ENCODE results near the gene MFAP2.

Gene MFAP2

DNA sequence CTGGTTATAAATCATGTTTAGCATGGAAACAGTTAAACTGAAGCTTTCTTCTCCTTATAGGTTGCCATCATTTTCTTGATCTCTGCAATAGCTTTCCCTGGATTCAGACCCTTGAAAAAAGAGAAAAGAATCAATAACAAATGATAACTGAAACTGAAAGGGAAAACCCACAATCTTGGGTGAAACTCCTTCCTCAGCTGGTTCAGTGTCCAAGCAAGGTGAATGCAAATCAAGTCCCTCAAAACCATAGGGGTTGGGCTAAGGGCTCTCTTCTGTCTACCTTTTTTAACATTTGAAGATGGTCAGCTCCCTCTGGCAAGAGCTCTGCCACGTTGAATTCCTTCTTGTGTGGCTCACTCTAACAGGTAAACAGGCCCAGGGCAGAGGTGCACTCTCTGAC lies 38.4 kb upstream of the MFAP2 start:
- Histone ChIP-seq H3K9me3 (ENCODE audit: control insufficient read depth, insufficient read depth, low read length) (no peaks in the 10 kb centered on the region), H3K4me1 (ENCODE audit: control insufficient read depth, insufficient read depth, low read length) (peaks cover 4% of the 10 kb centered on the region; the same call in 1 of the 2 replicates), H3K27me3 (ENCODE audit: control insufficient read depth, insufficient read depth, low read length) (no peaks in the 10 kb centered on the region), H3K36me3 (ENCODE audit: control insufficient read depth, insufficient read depth, low read length) (peaks cover 28% of the 10 kb centered on the region; the same call in 1 of the 2 replicates), H3K4me3 (ENCODE audit: low read length) (no peak overlapping the region), H3K27ac (ENCODE audit: low read length) (no peak overlapping the region)
- no peak for DNase-seq (ENCODE audit: low read depth, low spot score)
- WGBS (ENCODE audit: insufficient coverage, insufficient read length), result no CpG with 5 or more reads among the region's 1 CpG

- no peaks in the 10 kb centered on the region for H3K27me3 ChIP-seq (ENCODE audit: control insufficient read depth, insufficient read depth, low read length)
- H3K4me3 ChIP-seq (ENCODE audit: low read length), result no peak overlapping the region
- no peaks in the 10 kb centered on the region for H3K9me3 ChIP-seq (ENCODE audit: control insufficient read depth, insufficient read depth, low read length)
- H3K27ac ChIP-seq (ENCODE audit: low read length), result no peak overlapping the region
- no CpG with 5 or more reads among the region's 7 CpGs for WGBS (ENCODE audit: insufficient coverage, insufficient read length)
- H3K4me1 ChIP-seq (ENCODE audit: control insufficient read depth, insufficient read depth, low read length), result peaks cover 14% of the 10 kb centered on the region
- peaks cover 22% of the 10 kb centered on the region; the same call in 1 of the 2 replicates for H3K36me3 ChIP-seq (ENCODE audit: control insufficient read depth, insufficient read depth, low read length)
- no peak for DNase-seq (ENCODE audit: low read depth, low spot score)
These were observed 37.0 kb upstream of the MFAP2 start for GRCh38 chr1:17017435-17017834.

GRCh38 chr1:17016317-17016661 lies 35.9 kb upstream of the MFAP2 start:
- DNase-seq (ENCODE audit: low read depth, low spot score), result no peak
- no peak overlapping the region for H3K27ac ChIP-seq (ENCODE audit: low read length)
- no peaks in the 10 kb centered on the region for H3K27me3 ChIP-seq (ENCODE audit: control insufficient read depth, insufficient read depth, low read length)
- peaks cover 16% of the 10 kb centered on the region for H3K4me1 ChIP-seq (ENCODE audit: control insufficient read depth, insufficient read depth, low read length)
- H3K9me3 ChIP-seq (ENCODE audit: control insufficient read depth, insufficient read depth, low read length), result no peaks in the 10 kb centered on the region
- H3K4me3 ChIP-seq (ENCODE audit: low read length), result no peak overlapping the region
- H3K36me3 ChIP-seq (ENCODE audit: control insufficient read depth, insufficient read depth, low read length), result peaks cover 15% of the 10 kb centered on the region; the same call in 1 of the 2 replicates
- WGBS (ENCODE audit: insufficient coverage, insufficient read length), result no CpG with 5 or more reads among the region's 5 CpGs

- Histone ChIP-seq H3K9me3 (ENCODE audit: control insufficient read depth, insufficient read depth, low read length) (no peaks in the 10 kb centered on the region), H3K4me1 (ENCODE audit: control insufficient read depth, insufficient read depth, low read length) (peaks cover 18% of the 10 kb centered on the region), H3K27me3 (ENCODE audit: control insufficient read depth, insufficient read depth, low read length) (no peaks in the 10 kb centered on the region), H3K4me3 (ENCODE audit: low read length) (no peak overlapping the region), H3K27ac (ENCODE audit: low read length) (no peak overlapping the region), H3K36me3 (ENCODE audit: control insufficient read depth, insufficient read depth, low read length) (peaks cover 9% of the 10 kb centered on the region; the same call in 1 of the 2 replicates)
- no CpG with 5 or more reads among the region's 10 CpGs for WGBS (ENCODE audit: insufficient coverage, insufficient read length)
- no peak for DNase-seq (ENCODE audit: low read depth, low spot score)
These were observed 34.5 kb upstream of the MFAP2 start for GRCh38 chr1:17014671-17015567.

- Histone ChIP-seq H3K27ac (ENCODE audit: low read length) (no peak overlapping the region), H3K4me1 (ENCODE audit: control insufficient read depth, insufficient read depth, low read length) (peaks cover 20% of the 10 kb centered on the region), H3K4me3 (ENCODE audit: low read length) (no peak overlapping the region), H3K27me3 (ENCODE audit: control insufficient read depth, insufficient read depth, low read length) (no peaks in the 10 kb centered on the region), H3K36me3 (ENCODE audit: control insufficient read depth, insufficient read depth, low read length) (peaks cover 5% of the 10 kb centered on the region; the same call in 1 of the 2 replicates), H3K9me3 (ENCODE audit: control insufficient read depth, insufficient read depth, low read length) (no peaks in the 10 kb centered on the region)
- WGBS (ENCODE audit: insufficient coverage, insufficient read length), result no CpG with 5 or more reads among the region's 13 CpGs
- DNase-seq (ENCODE audit: low read depth, low spot score), result no peak
These were observed 33.3 kb upstream of the MFAP2 start for GRCh38 chr1:17013491-17014320.

DNA sequence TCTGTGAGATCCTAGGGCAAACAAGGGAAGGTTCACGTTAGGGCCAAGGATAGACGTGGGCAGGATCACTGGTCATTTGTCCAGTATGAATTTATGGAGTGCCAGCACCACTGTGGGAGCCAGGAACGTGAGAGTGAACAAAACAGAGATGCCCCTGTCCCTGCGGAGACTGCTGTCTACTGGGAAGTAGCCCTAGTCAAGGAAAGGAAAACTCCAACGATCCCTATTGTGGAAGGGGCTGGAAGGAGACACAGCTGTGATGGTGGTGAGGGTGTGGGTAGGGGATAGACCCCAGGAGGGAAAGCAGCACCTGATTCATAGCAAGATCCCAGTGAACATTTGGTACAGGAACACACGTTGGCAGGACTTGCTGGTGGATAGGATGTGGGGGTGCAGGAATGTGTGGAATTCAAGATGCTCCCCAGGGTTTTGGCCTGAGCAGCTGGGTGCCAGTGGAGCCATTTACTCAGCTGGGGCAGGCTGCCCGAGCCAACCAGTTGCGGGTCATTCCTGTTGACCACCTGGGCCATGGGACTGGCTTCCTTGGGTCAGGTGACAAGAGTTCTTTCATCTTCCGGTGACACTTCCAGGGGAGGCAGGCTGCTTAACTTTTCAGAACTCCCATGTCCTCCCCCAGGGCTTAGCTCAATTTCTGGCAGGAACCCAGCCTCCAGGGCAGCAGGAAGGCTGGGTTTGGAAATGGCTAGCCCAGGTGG lies 32.5 kb upstream of the MFAP2 start:
- no peak overlapping the region for H3K27ac ChIP-seq (ENCODE audit: low read length)
- H3K36me3 ChIP-seq (ENCODE audit: control insufficient read depth, insufficient read depth, low read length), result 0 out of 2 replicates have a peak, but pooled peaks cover under 1% of the 10 kb centered on the region
- no CpG with 5 or more reads among the region's 9 CpGs for WGBS (ENCODE audit: insufficient coverage, insufficient read length)
- H3K4me1 ChIP-seq (ENCODE audit: control insufficient read depth, insufficient read depth, low read length), result peaks cover 20% of the 10 kb centered on the region
- H3K9me3 ChIP-seq (ENCODE audit: control insufficient read depth, insufficient read depth, low read length), result no peaks in the 10 kb centered on the region
- no peak for DNase-seq (ENCODE audit: low read depth, low spot score)
- H3K4me3 ChIP-seq (ENCODE audit: low read length), result no peak overlapping the region
- no peaks in the 10 kb centered on the region for H3K27me3 ChIP-seq (ENCODE audit: control insufficient read depth, insufficient read depth, low read length)

GRCh38 chr1:17011439-17012307 lies 31.3 kb upstream of the MFAP2 start, which contains the start of gene ATP13A2:
ATP13A2 (minus strand) TSS chr1:17011928; CDS start chr1:17011738, 190 bp downstream.
- Histone ChIP-seq H3K9me3 (ENCODE audit: control insufficient read depth, insufficient read depth, low read length) (no peaks in the 10 kb centered on the region), H3K36me3 (ENCODE audit: control insufficient read depth, insufficient read depth, low read length) (no peaks in the 10 kb centered on the region), H3K4me3 (ENCODE audit: low read length) (peak within 1 kb of the TSS; percentile 89), H3K4me1 (ENCODE audit: control insufficient read depth, insufficient read depth, low read length) (peaks cover 20% of the 10 kb centered on the region), H3K27me3 (ENCODE audit: control insufficient read depth, insufficient read depth, low read length) (no peaks in the 10 kb centered on the region), H3K27ac (ENCODE audit: low read length) (no peak within 1 kb of the TSS)
- WGBS (ENCODE audit: insufficient coverage, insufficient read length), result no CpG with 5 or more reads among the region's 94 CpGs
- DNase-seq (ENCODE audit: low read depth, low spot score), result peak; percentile 74

DNA sequence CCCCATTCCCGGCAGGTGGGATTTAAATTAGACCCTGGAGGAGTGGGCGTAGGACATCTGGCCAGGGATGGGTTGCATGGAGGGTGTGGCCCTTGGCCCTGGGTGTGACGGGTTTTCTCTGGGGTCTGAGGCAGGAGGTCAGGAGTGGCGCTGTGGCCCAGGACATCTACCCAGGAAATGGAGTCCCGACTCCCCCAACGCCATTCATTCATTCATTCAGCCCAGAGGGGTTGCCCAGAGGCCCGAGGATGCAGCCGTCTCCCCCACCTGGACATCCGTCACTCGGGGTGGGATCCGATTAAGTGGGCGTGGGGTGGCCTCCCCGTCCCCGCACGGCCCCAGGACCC lies 30.6 kb upstream of the MFAP2 start:
- H3K36me3 ChIP-seq (ENCODE audit: control insufficient read depth, insufficient read depth, low read length), result no peaks in the 10 kb centered on the region
- no peak overlapping the region for H3K27ac ChIP-seq (ENCODE audit: low read length)
- DNase-seq (ENCODE audit: low read depth, low spot score), result no peak
- peaks cover 16% of the 10 kb centered on the region for H3K4me1 ChIP-seq (ENCODE audit: control insufficient read depth, insufficient read depth, low read length)
- no CpG with 5 or more reads among the region's 15 CpGs for WGBS (ENCODE audit: insufficient coverage, insufficient read length)
- H3K9me3 ChIP-seq (ENCODE audit: control insufficient read depth, insufficient read depth, low read length), result no peaks in the 10 kb centered on the region
- H3K27me3 ChIP-seq (ENCODE audit: control insufficient read depth, insufficient read depth, low read length), result no peaks in the 10 kb centered on the region
- H3K4me3 ChIP-seq (ENCODE audit: low read length), result peak overlapping the region; percentile 89; the same call in 1 of the 2 replicates

- Histone ChIP-seq H3K9me3 (ENCODE audit: control insufficient read depth, insufficient read depth, low read length) (no peaks in the 10 kb centered on the region), H3K4me3 (ENCODE audit: low read length) (no peak overlapping the region), H3K36me3 (ENCODE audit: control insufficient read depth, insufficient read depth, low read length) (0 out of 2 replicates have a peak, but pooled peaks cover 3% of the 10 kb centered on the region), H3K4me1 (ENCODE audit: control insufficient read depth, insufficient read depth, low read length) (peaks cover 16% of the 10 kb centered on the region), H3K27me3 (ENCODE audit: control insufficient read depth, insufficient read depth, low read length) (no peaks in the 10 kb centered on the region), H3K27ac (ENCODE audit: low read length) (no peak overlapping the region)
- WGBS (ENCODE audit: insufficient coverage, insufficient read length), result no CpG with 5 or more reads among the region's 4 CpGs
- no peak for DNase-seq (ENCODE audit: low read depth, low spot score)
These were observed 29.3 kb upstream of the MFAP2 start for GRCh38 chr1:17009706-17010105.
